SK-N-SH (cell line): ENCODE data around the gene UNKL. TPM values are rescaled to one million over a fixed set of nuclear protein-coding genes. Genes with fewer than 3 reads are reported as not detected.

ENCODE experiments used
- CTCF ChIA-PET: fragments of 300-600, 350-600 bp; formaldehyde crosslinking; extraction: SDS; loops from one replicate; lab custom pipeline; 2021; lab: Yijun Ruan, JAX
- POLR2A ChIA-PET: fragments of 350-600 bp; sonication (Branson Sonifier 250); formaldehyde crosslinking; extraction: SDS; loops from one replicate; lab custom pipeline; 2020; ENCODE audit warnings: antibody characterized with exemption, inconsistent platforms; lab: Yijun Ruan, JAX
- DNase-seq: peaks from one replicate; pipeline ENCODE4 v3.0.0; 2012
- H2AFZ ChIP-seq: fragments of 200-600 bp; sonication (generic); 2 replicates; pipeline ENCODE4 v1.8.1; 2016; ENCODE audit warnings: antibody characterized with exemption, mild to moderate bottlenecking, low read depth
- H3F3A ChIP-seq: fragments of 200-600 bp; sonication (generic); replicated peaks from 2 replicates; pipeline ENCODE3; 2016; ENCODE audit warnings: antibody characterized with exemption, mild to moderate bottlenecking; ENCODE audit not compliant: insufficient read depth
- H3K27ac ChIP-seq, 2 experiments: fragments of 200-500 bp in 1 of 2; fragments of 200-600 bp in 1 of 2; sonication (Bioruptor generic) in 1 of 2; sonication (generic), shearing (Covaris generic) in 1 of 2; 2 replicates each; pipeline versions ENCODE4 v1.5.1 to v1.6.1; 2014 to 2016; ENCODE audit warnings: low read depth in 2 of 2, inconsistent platforms in 1 of 2, low read length in 1 of 2, mild to moderate bottlenecking in 1 of 2, mixed read lengths in 1 of 2
- H3K27me3 ChIP-seq: fragments of 200-600 bp; sonication (generic), shearing (Covaris generic); 2 replicates; pipeline ENCODE4 v1.6.1; 2016; ENCODE audit warnings: mixed run types; ENCODE audit not compliant: insufficient read depth
- H3K36me3 ChIP-seq, 2 experiments: fragments of 200-500 bp in 1 of 2; fragments of 200-600 bp in 1 of 2; sonication (Bioruptor generic) in 1 of 2; sonication (generic) in 1 of 2; replicated peaks in 1 of 2; 2 replicates each; pipeline versions ENCODE3 to v1.5.1; 2014 to 2016; ENCODE audit warnings: low read length in 1 of 2, mild to moderate bottlenecking in 1 of 2; ENCODE audit not compliant: insufficient read depth in 2 of 2, control insufficient read depth in 1 of 2
- H3K4me1 ChIP-seq, 2 experiments: fragments of 200-500 bp in 1 of 2; fragments of 200-600 bp in 1 of 2; sonication (Bioruptor generic) in 1 of 2; sonication (generic), shearing (Covaris generic) in 1 of 2; 2 replicates each; pipeline versions ENCODE4 v1.5.1 to v1.6.1; 2014 to 2016; ENCODE audit warnings: low read depth in 1 of 2, low read length in 1 of 2, mixed run types in 1 of 2; ENCODE audit not compliant: insufficient read depth in 2 of 2, control insufficient read depth in 1 of 2
- H3K4me2 ChIP-seq: fragments of 200-600 bp; sonication (generic), shearing (Covaris generic); 2 replicates; pipeline ENCODE4 v1.6.1; 2017; ENCODE audit warnings: mixed run types
- H3K4me3 ChIP-seq, 2 experiments: fragments of 200-500 bp in 1 of 2; fragments of 200-600 bp in 1 of 2; sonication (Bioruptor generic) in 1 of 2; sonication (generic), shearing (Covaris generic) in 1 of 2; 2 replicates each; pipeline versions ENCODE4 v1.5.1 to v1.8.1; 2014 to 2016; ENCODE audit warnings: low read depth in 2 of 2, inconsistent platforms in 1 of 2, low read length in 1 of 2, mild to moderate bottlenecking in 1 of 2, mixed read lengths in 1 of 2, moderate library complexity in 1 of 2
- H3K79me2 ChIP-seq: fragments of 200-600 bp; sonication (generic); 2 replicates; pipeline ENCODE4 v1.8.1; 2017; ENCODE audit warnings: mild to moderate bottlenecking; ENCODE audit not compliant: insufficient read depth
- H3K9ac ChIP-seq: fragments of 200-600 bp; sonication (generic); 2 replicates; pipeline ENCODE4 v1.6.1; 2017; ENCODE audit warnings: mixed run types
- H3K9me2 ChIP-seq: fragments of 200-600 bp; sonication (generic); 2 replicates; pipeline ENCODE4 v1.6.1; 2017; ENCODE audit warnings: mixed run types
- H3K9me3 ChIP-seq: fragments of 200-600 bp; sonication (generic); 2 replicates; pipeline ENCODE4 v1.6.1; 2017; ENCODE audit warnings: mixed run types, mild to moderate bottlenecking, moderate library complexity
- H4K20me1 ChIP-seq: fragments of 200-600 bp; sonication (generic); 2 replicates; pipeline ENCODE4 v1.6.1; 2017; ENCODE audit warnings: mild to moderate bottlenecking, mixed run types; ENCODE audit not compliant: insufficient read depth
- EP300 ChIP-seq, 2 experiments: IDR thresholded peaks; 2 replicates each; pipeline versions ENCODE4 v1.4.0 to v1.6.1; 2012; ENCODE audit warnings: borderline replicate concordance in 1 of 2, low read depth in 1 of 2, low read length in 1 of 2
- MXI1 ChIP-seq: IDR thresholded peaks from 2 replicates; pipeline ENCODE4 v1.6.1; 2012; ENCODE audit warnings: mild to moderate bottlenecking, low read depth, low read length, improper control_type of control experiment
- NFIC ChIP-seq: IDR thresholded peaks from 2 replicates; pipeline ENCODE4 v1.4.0; 2012; ENCODE audit warnings: borderline replicate concordance
- POLR2AphosphoS5 ChIP-seq: IDR thresholded peaks from 2 replicates; pipeline ENCODE4 v1.6.1; 2012; ENCODE audit warnings: low read depth, low read length
- RAD21 ChIP-seq: IDR thresholded peaks from 2 replicates; pipeline ENCODE4 v1.6.1; 2012; ENCODE audit warnings: mild to moderate bottlenecking, low read length
- RFX5 ChIP-seq: IDR thresholded peaks from 2 replicates; pipeline ENCODE4 v1.6.1; 2012; ENCODE audit warnings: mild to moderate bottlenecking, improper control_type of control experiment, low read length
- SMC3 ChIP-seq: IDR thresholded peaks from 2 replicates; pipeline ENCODE4 v1.6.1; 2012; ENCODE audit warnings: low read depth, low read length, improper control_type of control experiment
- TCF12 ChIP-seq: IDR thresholded peaks from 2 replicates; pipeline ENCODE4 v1.4.0; 2012
- TEAD4 ChIP-seq: IDR thresholded peaks from 2 replicates; pipeline ENCODE4 v1.4.0; 2012; ENCODE audit warnings: mild to moderate bottlenecking, borderline replicate concordance; ENCODE audit not compliant: insufficient read depth
- WGBS: methylation state at CpG from one replicate; pipeline ENCODE4 v1.1.6; 2017; ENCODE audit warnings: low lambda C conversion rate; 5-methylcytosine and 5-hydroxymethylcytosine counted together
- polyA plus RNA-seq, 3 experiments: library from polyadenylated mRNA; depleted of rRNA; stranded (reverse); fragments of >200 nt; gene quantifications; 2 replicates each; pipeline ENCODE4 v1.2.3, GENCODE V29; 2012
- TF ChIP-seq, protein P1 (sequence below): IDR thresholded peaks from 2 replicates; pipeline ENCODE4; 2012
- TF ChIP-seq, protein P2 (sequence below): IDR thresholded peaks from 2 replicates; pipeline ENCODE4 v1.6.1; 2012; ENCODE audit warnings: mild to moderate bottlenecking, low read depth, low read length, moderate library complexity
- TF ChIP-seq, protein P3 (sequence below): IDR thresholded peaks from 2 replicates; pipeline ENCODE4 v1.4.0; 2012; ENCODE audit warnings: low read depth, borderline replicate concordance

Gene UNKL
- polyA plus RNA-seq, 1 of the 3 experiments (the other 2 are of a cell fraction) = 16.4 TPM

DNA sequence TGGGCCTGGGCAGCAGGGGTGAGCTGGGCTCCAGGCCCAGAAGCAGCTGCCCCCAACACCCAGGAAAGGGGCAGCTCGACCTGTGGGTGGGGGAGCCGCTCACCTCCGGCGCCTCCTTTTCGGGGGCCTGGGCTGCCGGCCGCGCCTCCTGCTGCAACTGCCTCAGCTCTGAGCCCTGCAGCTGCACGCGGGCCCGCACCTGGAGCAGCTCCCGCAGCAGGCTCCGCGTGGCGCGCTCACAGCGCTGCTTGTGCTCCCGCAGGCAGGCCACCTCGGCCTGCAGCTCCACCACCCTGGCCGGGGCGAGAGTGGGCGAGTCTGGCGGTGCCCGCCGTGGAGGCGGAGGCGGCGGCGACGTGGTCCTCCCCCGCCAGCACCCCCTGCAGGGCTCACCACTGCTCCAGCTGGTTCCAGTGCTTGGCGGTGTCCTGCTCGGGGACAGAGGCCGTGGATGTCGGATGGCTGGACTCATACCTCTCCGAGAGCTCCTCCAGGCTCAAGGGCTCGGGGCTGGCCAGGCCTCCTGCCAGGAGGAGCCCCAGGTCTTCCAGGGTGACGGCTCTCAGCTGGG lies 29.0 kb upstream of the UNKL start:
- Histone ChIP-seq H4K20me1 (no peaks in the 10 kb centered on the region), H3F3A (no peaks in the 10 kb centered on the region), H3K9me3 (no peaks in the 10 kb centered on the region), H3K9ac (no peak overlapping the region), H3K9me2 (no peaks in the 10 kb centered on the region), H3K27me3 (no peaks in the 10 kb centered on the region), H3K36me3 (peaks cover 0 to 6% of the 10 kb centered on the region in 2 experiments), H2AFZ (no peak overlapping the region), H3K4me3 (no peak overlapping the region), H3K4me1 (no peaks in the 10 kb centered on the region), H3K27ac (no peak overlapping the region), H3K79me2 (no peaks in the 10 kb centered on the region), H3K4me2 (no peak overlapping the region)
- WGBS = 86% methylated on average over 30 of the region's 38 CpGs
- DNase-seq = no peak
- no peak for TF ChIP-seq RFX5
- TF ChIP-seq, protein P1, sequence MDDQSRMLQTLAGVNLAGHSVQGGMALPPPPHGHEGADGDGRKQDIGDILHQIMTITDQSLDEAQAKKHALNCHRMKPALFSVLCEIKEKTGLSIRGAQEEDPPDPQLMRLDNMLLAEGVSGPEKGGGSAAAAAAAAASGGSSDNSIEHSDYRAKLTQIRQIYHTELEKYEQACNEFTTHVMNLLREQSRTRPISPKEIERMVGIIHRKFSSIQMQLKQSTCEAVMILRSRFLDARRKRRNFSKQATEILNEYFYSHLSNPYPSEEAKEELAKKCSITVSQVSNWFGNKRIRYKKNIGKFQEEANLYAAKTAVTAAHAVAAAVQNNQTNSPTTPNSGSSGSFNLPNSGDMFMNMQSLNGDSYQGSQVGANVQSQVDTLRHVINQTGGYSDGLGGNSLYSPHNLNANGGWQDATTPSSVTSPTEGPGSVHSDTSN = no peak
- no peak for TF ChIP-seq SMC3
- no peak for TF ChIP-seq RAD21
- no peak for TF ChIP-seq POLR2AphosphoS5
- no peak for TF ChIP-seq NFIC
- no peak for TF ChIP-seq TCF12
- no peak for TF ChIP-seq MXI1
- no peak for TF ChIP-seq EP300 (IDR thresholded peaks at IDR 0.05; ENCODE audit: borderline replicate concordance in 1 of 2, low read depth in 1 of 2, low read length in 1 of 2)
- TF ChIP-seq, protein P2, sequence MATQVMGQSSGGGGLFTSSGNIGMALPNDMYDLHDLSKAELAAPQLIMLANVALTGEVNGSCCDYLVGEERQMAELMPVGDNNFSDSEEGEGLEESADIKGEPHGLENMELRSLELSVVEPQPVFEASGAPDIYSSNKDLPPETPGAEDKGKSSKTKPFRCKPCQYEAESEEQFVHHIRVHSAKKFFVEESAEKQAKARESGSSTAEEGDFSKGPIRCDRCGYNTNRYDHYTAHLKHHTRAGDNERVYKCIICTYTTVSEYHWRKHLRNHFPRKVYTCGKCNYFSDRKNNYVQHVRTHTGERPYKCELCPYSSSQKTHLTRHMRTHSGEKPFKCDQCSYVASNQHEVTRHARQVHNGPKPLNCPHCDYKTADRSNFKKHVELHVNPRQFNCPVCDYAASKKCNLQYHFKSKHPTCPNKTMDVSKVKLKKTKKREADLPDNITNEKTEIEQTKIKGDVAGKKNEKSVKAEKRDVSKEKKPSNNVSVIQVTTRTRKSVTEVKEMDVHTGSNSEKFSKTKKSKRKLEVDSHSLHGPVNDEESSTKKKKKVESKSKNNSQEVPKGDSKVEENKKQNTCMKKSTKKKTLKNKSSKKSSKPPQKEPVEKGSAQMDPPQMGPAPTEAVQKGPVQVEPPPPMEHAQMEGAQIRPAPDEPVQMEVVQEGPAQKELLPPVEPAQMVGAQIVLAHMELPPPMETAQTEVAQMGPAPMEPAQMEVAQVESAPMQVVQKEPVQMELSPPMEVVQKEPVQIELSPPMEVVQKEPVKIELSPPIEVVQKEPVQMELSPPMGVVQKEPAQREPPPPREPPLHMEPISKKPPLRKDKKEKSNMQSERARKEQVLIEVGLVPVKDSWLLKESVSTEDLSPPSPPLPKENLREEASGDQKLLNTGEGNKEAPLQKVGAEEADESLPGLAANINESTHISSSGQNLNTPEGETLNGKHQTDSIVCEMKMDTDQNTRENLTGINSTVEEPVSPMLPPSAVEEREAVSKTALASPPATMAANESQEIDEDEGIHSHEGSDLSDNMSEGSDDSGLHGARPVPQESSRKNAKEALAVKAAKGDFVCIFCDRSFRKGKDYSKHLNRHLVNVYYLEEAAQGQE = no peak
- TF ChIP-seq, protein P3, sequence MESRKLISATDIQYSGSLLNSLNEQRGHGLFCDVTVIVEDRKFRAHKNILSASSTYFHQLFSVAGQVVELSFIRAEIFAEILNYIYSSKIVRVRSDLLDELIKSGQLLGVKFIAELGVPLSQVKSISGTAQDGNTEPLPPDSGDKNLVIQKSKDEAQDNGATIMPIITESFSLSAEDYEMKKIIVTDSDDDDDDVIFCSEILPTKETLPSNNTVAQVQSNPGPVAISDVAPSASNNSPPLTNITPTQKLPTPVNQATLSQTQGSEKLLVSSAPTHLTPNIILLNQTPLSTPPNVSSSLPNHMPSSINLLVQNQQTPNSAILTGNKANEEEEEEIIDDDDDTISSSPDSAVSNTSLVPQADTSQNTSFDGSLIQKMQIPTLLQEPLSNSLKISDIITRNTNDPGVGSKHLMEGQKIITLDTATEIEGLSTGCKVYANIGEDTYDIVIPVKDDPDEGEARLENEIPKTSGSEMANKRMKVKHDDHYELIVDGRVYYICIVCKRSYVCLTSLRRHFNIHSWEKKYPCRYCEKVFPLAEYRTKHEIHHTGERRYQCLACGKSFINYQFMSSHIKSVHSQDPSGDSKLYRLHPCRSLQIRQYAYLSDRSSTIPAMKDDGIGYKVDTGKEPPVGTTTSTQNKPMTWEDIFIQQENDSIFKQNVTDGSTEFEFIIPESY = no peak
- TF ChIP-seq TEAD4 = no peak
- POLR2A ChIA-PET = interaction anchor here (1.4 kb wide), 1 partner anchor 22 kb away, joined by 6 read pairs; the partner anchor contains the start of gene UQCC4
- CTCF ChIA-PET = interaction anchor here (0.6 kb wide), 1 partner anchor 74 kb away, joined by 3 read pairs; no protein-coding TSS in a partner anchor
